GM23338 (cell line): Measurements from ENCODE around the gene SIX5. TPM values are rescaled to one million over a fixed set of nuclear protein-coding genes. Genes with fewer than 3 reads are reported as not detected.

Experiments used
- ATAC-seq: fragments of 200-7000 bp; cut with Tn5 transposase; 3 replicates; pipeline ENCODE4 v1.9.1; 2020
- DNase-seq: peaks from one replicate; pipeline ENCODE4 v3.0.0-alpha.2; 2015; ENCODE audit warnings: low spot score
- H2AFZ ChIP-seq: fragments of 200-600 bp; sonication (generic); 2 replicates; pipeline ENCODE4 v1.8.0; 2016; ENCODE audit warnings: antibody characterized with exemption, mild to moderate bottlenecking, moderate library complexity
- H3F3A ChIP-seq: fragments of 200-600 bp; sonication (generic); replicated peaks from 2 replicates; pipeline ENCODE4 v1.8.0; 2017; ENCODE audit warnings: antibody characterized with exemption, mixed run types, low read depth
- H3K27ac ChIP-seq: fragments of 200-600 bp; sonication (generic); 2 replicates; pipeline ENCODE4 v1.6.1; 2016; ENCODE audit warnings: low read depth
- H3K27me3 ChIP-seq: fragments of 200-600 bp; sonication (generic); 2 replicates; pipeline ENCODE4 v1.8.0; 2016; ENCODE audit warnings: mild to moderate bottlenecking, mixed run types, moderate library complexity; ENCODE audit not compliant: insufficient read depth
- H3K36me3 ChIP-seq: fragments of 200-600 bp; sonication (generic); 2 replicates; pipeline ENCODE4 v1.8.0; 2016; ENCODE audit warnings: mild to moderate bottlenecking; ENCODE audit not compliant: insufficient read depth
- H3K4me1 ChIP-seq: fragments of 200-600 bp; sonication (generic); 2 replicates; pipeline ENCODE4 v1.8.0; 2016; ENCODE audit warnings: mild to moderate bottlenecking, moderate library complexity; ENCODE audit not compliant: insufficient read depth
- H3K4me2 ChIP-seq: fragments of 200-600 bp; sonication (generic); 2 replicates; pipeline ENCODE4 v1.7.1; 2017; ENCODE audit warnings: mixed run types
- H3K4me3 ChIP-seq: fragments of 200-600 bp; sonication (generic); 2 replicates; pipeline ENCODE4 v1.6.1; 2016; ENCODE audit warnings: mixed run types
- H3K79me2 ChIP-seq: fragments of 200-600 bp; sonication (generic); replicated peaks from 2 replicates; pipeline ENCODE4 v1.8.0; 2017; ENCODE audit warnings: mild to moderate bottlenecking; ENCODE audit not compliant: insufficient read depth
- H3K9me2 ChIP-seq: fragments of 200-600 bp; sonication (generic); 2 replicates; pipeline ENCODE4 v1.8.0; 2017; ENCODE audit not compliant: insufficient read depth
- H4K20me1 ChIP-seq: fragments of 200-600 bp; sonication (generic); replicated peaks from 2 replicates; pipeline ENCODE4 v1.8.0; 2017; ENCODE audit warnings: mild to moderate bottlenecking; ENCODE audit not compliant: insufficient read depth
- H3K27ac Mint-ChIP-seq: 2 replicates; pipeline ENCODE4 v1.8.0; 2020; ENCODE audit warnings: inconsistent platforms, mild to moderate bottlenecking, moderate library complexity, mixed read lengths
- H3K27me3 Mint-ChIP-seq: 3 replicates; pipeline ENCODE4 v1.8.0; 2022; ENCODE audit warnings: low read depth, mild to moderate bottlenecking, moderate library complexity, mixed read lengths, inconsistent platforms; ENCODE audit not compliant: insufficient read depth, poor library complexity
- H3K36me3 Mint-ChIP-seq: 3 replicates; pipeline ENCODE4 v1.8.0; 2021; ENCODE audit warnings: low read depth, mild to moderate bottlenecking, inconsistent platforms, moderate library complexity, mixed read lengths
- H3K4me1 Mint-ChIP-seq: 3 replicates; pipeline ENCODE4 v1.8.0; 2020; ENCODE audit warnings: mild to moderate bottlenecking, inconsistent platforms, mixed read lengths
- H3K4me3 Mint-ChIP-seq: 3 replicates; pipeline ENCODE4 v1.8.0; 2021; ENCODE audit warnings: moderate library complexity, mild to moderate bottlenecking, inconsistent platforms, mixed read lengths
- H3K9me3 Mint-ChIP-seq: 3 replicates; pipeline ENCODE4 v1.8.0; 2020; ENCODE audit warnings: moderate library complexity, mild to moderate bottlenecking, inconsistent platforms, mixed read lengths
- CREB1 ChIP-seq: fragments of 250-450 bp; sonication (Bioruptor Pico); IDR thresholded peaks from 2 replicates; pipeline ENCODE4 v1.5.0; 2020; ENCODE audit warnings: low read depth, mild to moderate bottlenecking, moderate library complexity
- CTCF ChIP-seq, 2 experiments: fragments of 200-600 bp in 1 of 2; sonication (generic) in 1 of 2; conservative IDR thresholded peaks; 2 replicates each; pipeline versions ENCODE4 v1.5.1 to v1.6.1; 2016 to 2017; ENCODE audit warnings: antibody characterized with exemption in 2 of 2, low read depth in 2 of 2, mild to moderate bottlenecking in 2 of 2, moderate library complexity in 1 of 2
- ETS1 ChIP-seq: IDR thresholded peaks from 2 replicates; pipeline ENCODE4 v1.6.1; 2016; ENCODE audit warnings: antibody characterized with exemption
- EZH2 ChIP-seq: fragments of 200-600 bp; sonication (generic); IDR thresholded peaks from one replicate; pipeline ENCODE4 v1.8.0; 2017; ENCODE audit warnings: antibody characterized with exemption, mild to moderate bottlenecking, low read depth; ENCODE audit not compliant: unreplicated experiment
- EZH2phosphoT487 ChIP-seq: fragments of 200-600 bp; sonication (generic); IDR thresholded peaks from one replicate; pipeline ENCODE4 v1.8.1; 2018; ENCODE audit warnings: antibody characterized with exemption; ENCODE audit not compliant: unreplicated experiment
- JUNB ChIP-seq: IDR thresholded peaks from one replicate; pipeline ENCODE4 v1.6.1; 2016; ENCODE audit warnings: antibody characterized with exemption; ENCODE audit not compliant: unreplicated experiment
- NANOG ChIP-seq: IDR thresholded peaks from 2 replicates; pipeline ENCODE4 v1.6.1; 2016; ENCODE audit warnings: antibody characterized with exemption, borderline replicate concordance
- POLR2AphosphoS5 ChIP-seq: IDR thresholded peaks from 2 replicates; pipeline ENCODE4 v1.6.1; 2016; ENCODE audit warnings: antibody characterized with exemption, low read depth
- REST ChIP-seq: IDR thresholded peaks from one replicate; pipeline ENCODE4 v1.6.1; 2018; ENCODE audit warnings: antibody characterized with exemption; ENCODE audit not compliant: unreplicated experiment
- STAT1 ChIP-seq: IDR thresholded peaks from one replicate; pipeline ENCODE4 v1.6.1; 2016; ENCODE audit warnings: antibody characterized with exemption; ENCODE audit not compliant: unreplicated experiment
- ZNF114 ChIP-seq: fragments of 250-450 bp; sonication (Bioruptor Pico); IDR thresholded peaks from 2 replicates; pipeline ENCODE4 v1.5.0; 2020; ENCODE audit warnings: mild to moderate bottlenecking, moderate library complexity
- ZNF331 ChIP-seq: fragments of 250-450 bp; sonication (Bioruptor Pico); IDR thresholded peaks from 2 replicates; pipeline ENCODE4 v1.5.0; 2020; ENCODE audit warnings: low read depth, mild to moderate bottlenecking, moderate library complexity
- polyA plus RNA-seq: library from polyadenylated mRNA; unstranded; fragments of >200 nt; fragmentation: Nextera tagmentation; extraction: Ambion mirVana; gene quantifications from 2 replicates; pipeline ENCODE4 v1.2.1, GENCODE V29; 2016
- total RNA-seq: library from RNA; depleted of rRNA; stranded (reverse); fragments of >200 nt; shearing (Covaris generic); gene quantifications from 2 replicates; pipeline ENCODE4 v1.2.3, GENCODE V29; 2014
- TF ChIP-seq, protein P1 (sequence below): fragments of 250-450 bp; sonication (Bioruptor Pico); IDR thresholded peaks from 2 replicates; pipeline ENCODE4 v1.5.0; 2020; ENCODE audit warnings: mild to moderate bottlenecking, moderate library complexity

SIX5 gene
- total and polyA plus RNA-seq, 2 experiments from 2014 or later: 10.1 to 22.6 TPM

GRCh38 chr19:45801603-45802175, 32.6 kb upstream of the SIX5 start:
- no peak overlapping the region for H3K27ac Mint-ChIP-seq
- no peak overlapping the region for H3K4me2 ChIP-seq
- no peaks in the 10 kb centered on the region; the same call in 2 of the 3 replicates for H3K9me3 Mint-ChIP-seq
- DNase-seq (no peak), ATAC-seq (no peak)
- H3K4me1 ChIP-seq: no peaks in the 10 kb centered on the region
- no peaks in the 10 kb centered on the region for H3K27me3 ChIP-seq
- TF ChIP-seq EZH2phosphoT487 (no peak), ZNF331 (CRISPR knock-in tag) (no peak), ZNF114 (CRISPR knock-in tag) (no peak), ETS1 (no peak), REST (no peak), POLR2AphosphoS5 (no peak), JUNB (no peak), NANOG (no peak), EZH2 (no peak), CTCF (conservative IDR thresholded peaks at IDR 0.05; ENCODE audit: low read depth in 2 of 2) (no peak), STAT1 (no peak), CREB1 (CRISPR knock-in tag) (no peak)
- TF ChIP-seq, protein P1, sequence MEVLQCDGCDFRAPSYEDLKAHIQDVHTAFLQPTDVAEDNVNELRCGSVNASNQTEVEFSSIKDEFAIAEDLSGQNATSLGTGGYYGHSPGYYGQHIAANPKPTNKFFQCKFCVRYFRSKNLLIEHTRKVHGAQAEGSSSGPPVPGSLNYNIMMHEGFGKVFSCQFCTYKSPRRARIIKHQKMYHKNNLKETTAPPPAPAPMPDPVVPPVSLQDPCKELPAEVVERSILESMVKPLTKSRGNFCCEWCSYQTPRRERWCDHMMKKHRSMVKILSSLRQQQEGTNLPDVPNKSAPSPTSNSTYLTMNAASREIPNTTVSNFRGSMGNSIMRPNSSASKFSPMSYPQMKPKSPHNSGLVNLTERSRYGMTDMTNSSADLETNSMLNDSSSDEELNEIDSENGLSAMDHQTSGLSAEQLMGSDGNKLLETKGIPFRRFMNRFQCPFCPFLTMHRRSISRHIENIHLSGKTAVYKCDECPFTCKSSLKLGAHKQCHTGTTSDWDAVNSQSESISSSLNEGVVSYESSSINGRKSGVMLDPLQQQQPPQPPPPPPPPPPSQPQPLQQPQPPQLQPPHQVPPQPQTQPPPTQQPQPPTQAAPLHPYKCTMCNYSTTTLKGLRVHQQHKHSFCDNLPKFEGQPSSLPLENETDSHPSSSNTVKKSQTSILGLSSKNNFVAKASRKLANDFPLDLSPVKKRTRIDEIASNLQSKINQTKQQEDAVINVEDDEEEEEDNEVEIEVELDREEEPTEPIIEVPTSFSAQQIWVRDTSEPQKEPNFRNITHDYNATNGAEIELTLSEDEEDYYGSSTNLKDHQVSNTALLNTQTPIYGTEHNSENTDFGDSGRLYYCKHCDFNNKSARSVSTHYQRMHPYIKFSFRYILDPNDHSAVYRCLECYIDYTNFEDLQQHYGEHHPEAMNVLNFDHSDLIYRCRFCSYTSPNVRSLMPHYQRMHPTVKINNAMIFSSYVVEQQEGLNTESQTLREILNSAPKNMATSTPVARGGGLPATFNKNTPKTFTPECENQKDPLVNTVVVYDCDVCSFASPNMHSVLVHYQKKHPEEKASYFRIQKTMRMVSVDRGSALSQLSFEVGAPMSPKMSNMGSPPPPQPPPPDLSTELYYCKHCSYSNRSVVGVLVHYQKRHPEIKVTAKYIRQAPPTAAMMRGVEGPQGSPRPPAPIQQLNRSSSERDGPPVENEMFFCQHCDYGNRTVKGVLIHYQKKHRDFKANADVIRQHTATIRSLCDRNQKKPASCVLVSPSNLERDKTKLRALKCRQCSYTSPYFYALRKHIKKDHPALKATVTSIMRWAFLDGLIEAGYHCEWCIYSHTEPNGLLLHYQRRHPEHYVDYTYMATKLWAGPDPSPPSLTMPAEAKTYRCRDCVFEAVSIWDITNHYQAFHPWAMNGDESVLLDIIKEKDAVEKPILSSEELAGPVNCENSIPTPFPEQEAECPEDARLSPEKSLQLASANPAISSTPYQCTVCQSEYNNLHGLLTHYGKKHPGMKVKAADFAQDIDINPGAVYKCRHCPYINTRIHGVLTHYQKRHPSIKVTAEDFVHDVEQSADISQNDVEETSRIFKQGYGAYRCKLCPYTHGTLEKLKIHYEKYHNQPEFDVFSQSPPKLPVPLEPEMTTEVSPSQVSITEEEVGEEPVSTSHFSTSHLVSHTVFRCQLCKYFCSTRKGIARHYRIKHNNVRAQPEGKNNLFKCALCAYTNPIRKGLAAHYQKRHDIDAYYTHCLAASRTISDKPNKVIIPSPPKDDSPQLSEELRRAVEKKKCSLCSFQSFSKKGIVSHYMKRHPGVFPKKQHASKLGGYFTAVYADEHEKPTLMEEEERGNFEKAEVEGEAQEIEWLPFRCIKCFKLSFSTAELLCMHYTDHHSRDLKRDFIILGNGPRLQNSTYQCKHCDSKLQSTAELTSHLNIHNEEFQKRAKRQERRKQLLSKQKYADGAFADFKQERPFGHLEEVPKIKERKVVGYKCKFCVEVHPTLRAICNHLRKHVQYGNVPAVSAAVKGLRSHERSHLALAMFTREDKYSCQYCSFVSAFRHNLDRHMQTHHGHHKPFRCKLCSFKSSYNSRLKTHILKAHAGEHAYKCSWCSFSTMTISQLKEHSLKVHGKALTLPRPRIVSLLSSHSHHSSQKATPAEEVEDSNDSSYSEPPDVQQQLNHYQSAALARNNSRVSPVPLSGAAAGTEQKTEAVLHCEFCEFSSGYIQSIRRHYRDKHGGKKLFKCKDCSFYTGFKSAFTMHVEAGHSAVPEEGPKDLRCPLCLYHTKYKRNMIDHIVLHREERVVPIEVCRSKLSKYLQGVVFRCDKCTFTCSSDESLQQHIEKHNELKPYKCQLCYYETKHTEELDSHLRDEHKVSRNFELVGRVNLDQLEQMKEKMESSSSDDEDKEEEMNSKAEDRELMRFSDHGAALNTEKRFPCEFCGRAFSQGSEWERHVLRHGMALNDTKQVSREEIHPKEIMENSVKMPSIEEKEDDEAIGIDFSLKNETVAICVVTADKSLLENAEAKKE (CRISPR knock-in tag): no peak
- H4K20me1 ChIP-seq: no peaks in the 10 kb centered on the region
- H3K36me3 Mint-ChIP-seq: no peaks in the 10 kb centered on the region
- peaks cover 15% of the 10 kb centered on the region for H3K27me3 Mint-ChIP-seq
- H2AFZ ChIP-seq: no peak overlapping the region; the same call in 1 of the 2 replicates
- H3K27ac ChIP-seq: no peak overlapping the region
- H3K36me3 ChIP-seq: no peaks in the 10 kb centered on the region
- no peaks in the 10 kb centered on the region for H3F3A ChIP-seq
- H3K79me2 ChIP-seq: no peaks in the 10 kb centered on the region
- H3K9me2 ChIP-seq: no peaks in the 10 kb centered on the region
- no peak overlapping the region for H3K4me3 Mint-ChIP-seq
- no peak overlapping the region for H3K4me3 ChIP-seq
- H3K4me1 Mint-ChIP-seq: peaks cover 11% of the 10 kb centered on the region
